ENCODE measurements around the gene SLC29A4. TPM values are rescaled to one million over a fixed set of nuclear protein-coding genes. Genes with fewer than 3 reads are reported as not detected.
"Not testable (repeated sequence)": the region's sequence is repeated elsewhere in the genome, so short reads cannot be mapped to it uniquely, and the experiment has no call there.

SLC29A4 gene
- total RNA-seq, 1 donor from 2014 or later = 39.0 TPM

- no peak for DNase-seq (ENCODE audit: low read depth)
Observed at GRCh38 chr7:5296015-5296610, 13.4 kb downstream of the SLC29A4 start.

GRCh38 chr7:5296611-5297226 lies 14.0 kb downstream of the SLC29A4 start:
- DNase-seq (ENCODE audit: low read depth) = no peak

GRCh38 chr7:5300366-5300765 lies 17.6 kb downstream of the SLC29A4 start:
- no peak for DNase-seq (ENCODE audit: low read depth)

- DNase-seq (ENCODE audit: low read depth) = no peak
Observed at GRCh38 chr7:5302577-5302976, 19.8 kb downstream of the SLC29A4 start.

- DNase-seq (ENCODE audit: low read depth) = no peak
Observed at GRCh38 chr7:5303061-5303460, 20.3 kb downstream of the SLC29A4 start.

- DNase-seq (ENCODE audit: low read depth) = no peak
Observed at GRCh38 chr7:5303591-5304505, 21.1 kb downstream of the SLC29A4 start.

GRCh38 chr7:5305050-5305449 lies 22.3 kb downstream of the SLC29A4 start:
- not testable (repeated sequence) for DNase-seq (ENCODE audit: low read depth)

- DNase-seq (ENCODE audit: low read depth) = not testable (repeated sequence)
Observed at GRCh38 chr7:5307221-5308142, 24.7 kb downstream of the SLC29A4 start.

GRCh38 chr7:5309146-5309545 lies 26.4 kb downstream of the SLC29A4 start:
- DNase-seq (ENCODE audit: low read depth) = no peak

- DNase-seq (ENCODE audit: low read depth) = no peak
Observed at GRCh38 chr7:5310822-5311405, 28.2 kb downstream of the SLC29A4 start.

- DNase-seq (ENCODE audit: low read depth) = not testable (repeated sequence)
Observed at GRCh38 chr7:5312276-5313070, 29.7 kb downstream of the SLC29A4 start.

- not testable (repeated sequence) for DNase-seq (ENCODE audit: low read depth)
Observed at GRCh38 chr7:5313076-5313885, 30.5 kb downstream of the SLC29A4 start.

GRCh38 chr7:5314864-5315263 lies 32.1 kb downstream of the SLC29A4 start:
- DNase-seq (ENCODE audit: low read depth) = no peak

- DNase-seq (ENCODE audit: low read depth) = no peak
Observed at GRCh38 chr7:5315761-5316160, 33.0 kb downstream of the SLC29A4 start.

GRCh38 chr7:5318613-5319012 lies 35.9 kb downstream of the SLC29A4 start:
- not testable (repeated sequence) for DNase-seq (ENCODE audit: low read depth)

- DNase-seq (ENCODE audit: low read depth) = no peak
Observed at GRCh38 chr7:5320391-5320790, 37.6 kb downstream of the SLC29A4 start.

- no peak for DNase-seq (ENCODE audit: low read depth)
Observed at GRCh38 chr7:5320802-5321396, 38.2 kb downstream of the SLC29A4 start.

- DNase-seq (ENCODE audit: low read depth) = no peak
Observed at GRCh38 chr7:5322621-5323410, 40.1 kb downstream of the SLC29A4 start.
